K562 (cell line): Measurements from ENCODE around the gene C16orf74.

Source experiments
- SMC3 ChIP-seq: conservative IDR thresholded peaks from 2 replicates; pipeline ENCODE4 v1.6.1; 2011; ENCODE audit warnings: low read depth, low read length, improper control_type of control experiment; ENCODE audit not compliant: insufficient read depth
- ZFP30 ChIP-seq: fragments of 250-450 bp; sonication (Bioruptor Pico); IDR thresholded peaks from 2 replicates; pipeline ENCODE4 v1.8.0; 2022; ENCODE audit warnings: moderate library complexity, mild to moderate bottlenecking, inconsistent platforms, borderline replicate concordance
- ZNF583 ChIP-seq: fragments of 250-450 bp; sonication (Bioruptor Pico); IDR thresholded peaks from 2 replicates; pipeline ENCODE4 v1.4.0; 2020
- TF ChIP-seq, protein P1 (sequence below): conservative IDR thresholded peaks from 2 replicates; pipeline ENCODE4 v1.6.1; 2011; ENCODE audit warnings: low read depth, mild to moderate bottlenecking, low read length; ENCODE audit not compliant: control insufficient read depth
- TF ChIP-seq, protein P2 (sequence below), 3 experiments: IDR thresholded peaks in 2 of 3; conservative IDR thresholded peaks in 1 of 3; 2 replicates each; pipeline ENCODE4 v1.5.1; 2011 to 2012; ENCODE audit warnings: low read length in 3 of 3, mild to moderate bottlenecking in 3 of 3, control low read depth in 2 of 3, improper control_type of control experiment in 1 of 3, inconsistent platforms in 1 of 3, low read depth in 1 of 3, mixed read lengths in 1 of 3, moderate library complexity in 1 of 3; ENCODE audit not compliant: insufficient read depth in 2 of 3
- TF ChIP-seq, protein P3 (sequence below): fragments of 250-450 bp; sonication (Bioruptor Pico); IDR thresholded peaks from 2 replicates; pipeline ENCODE4 v1.5.0; 2021

DNA sequence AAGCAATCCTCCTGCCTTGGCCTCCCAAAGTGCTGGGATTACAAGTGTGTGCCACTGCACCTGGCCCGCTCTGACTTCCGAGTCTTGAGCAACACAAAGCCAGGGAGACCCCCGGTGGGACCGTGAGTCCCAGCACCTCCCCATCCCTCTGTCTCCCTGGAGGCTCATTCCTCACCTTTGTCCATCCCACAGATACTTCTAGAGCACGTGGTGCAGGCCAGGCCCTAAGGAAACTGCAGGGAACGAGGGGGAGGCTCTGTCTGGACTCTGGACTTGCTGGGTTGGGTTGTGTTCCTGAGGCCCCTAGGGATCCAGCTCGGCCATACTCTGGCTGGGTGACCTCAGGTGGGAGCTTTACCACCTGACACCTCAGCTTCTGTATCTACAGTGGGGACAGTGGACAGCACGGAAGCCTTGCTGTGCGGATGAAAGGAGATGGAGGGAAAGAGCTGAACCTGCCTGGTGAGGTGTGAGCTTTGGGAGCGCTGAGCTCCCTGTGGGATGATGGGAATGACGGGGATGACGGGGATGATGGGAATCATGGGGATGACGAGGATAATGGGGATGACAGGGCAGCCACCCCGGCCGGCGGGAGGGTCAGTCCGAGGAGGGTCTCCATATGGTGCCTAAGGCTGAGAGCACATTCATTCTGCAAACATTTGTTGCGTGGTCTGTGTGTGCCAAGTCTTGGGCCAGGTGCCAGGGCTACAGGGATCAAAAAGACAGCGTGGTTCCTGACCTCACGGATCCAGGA lies 26.6 kb downstream of the C16orf74 start:
- TF ChIP-seq ZFP30 (CRISPR knock-in tag) (no peak), SMC3 (no peak), ZNF583 (CRISPR knock-in tag) (no peak)
- TF ChIP-seq, protein P1, sequence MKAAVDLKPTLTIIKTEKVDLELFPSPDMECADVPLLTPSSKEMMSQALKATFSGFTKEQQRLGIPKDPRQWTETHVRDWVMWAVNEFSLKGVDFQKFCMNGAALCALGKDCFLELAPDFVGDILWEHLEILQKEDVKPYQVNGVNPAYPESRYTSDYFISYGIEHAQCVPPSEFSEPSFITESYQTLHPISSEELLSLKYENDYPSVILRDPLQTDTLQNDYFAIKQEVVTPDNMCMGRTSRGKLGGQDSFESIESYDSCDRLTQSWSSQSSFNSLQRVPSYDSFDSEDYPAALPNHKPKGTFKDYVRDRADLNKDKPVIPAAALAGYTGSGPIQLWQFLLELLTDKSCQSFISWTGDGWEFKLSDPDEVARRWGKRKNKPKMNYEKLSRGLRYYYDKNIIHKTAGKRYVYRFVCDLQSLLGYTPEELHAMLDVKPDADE: no peak
- TF ChIP-seq, protein P2, sequence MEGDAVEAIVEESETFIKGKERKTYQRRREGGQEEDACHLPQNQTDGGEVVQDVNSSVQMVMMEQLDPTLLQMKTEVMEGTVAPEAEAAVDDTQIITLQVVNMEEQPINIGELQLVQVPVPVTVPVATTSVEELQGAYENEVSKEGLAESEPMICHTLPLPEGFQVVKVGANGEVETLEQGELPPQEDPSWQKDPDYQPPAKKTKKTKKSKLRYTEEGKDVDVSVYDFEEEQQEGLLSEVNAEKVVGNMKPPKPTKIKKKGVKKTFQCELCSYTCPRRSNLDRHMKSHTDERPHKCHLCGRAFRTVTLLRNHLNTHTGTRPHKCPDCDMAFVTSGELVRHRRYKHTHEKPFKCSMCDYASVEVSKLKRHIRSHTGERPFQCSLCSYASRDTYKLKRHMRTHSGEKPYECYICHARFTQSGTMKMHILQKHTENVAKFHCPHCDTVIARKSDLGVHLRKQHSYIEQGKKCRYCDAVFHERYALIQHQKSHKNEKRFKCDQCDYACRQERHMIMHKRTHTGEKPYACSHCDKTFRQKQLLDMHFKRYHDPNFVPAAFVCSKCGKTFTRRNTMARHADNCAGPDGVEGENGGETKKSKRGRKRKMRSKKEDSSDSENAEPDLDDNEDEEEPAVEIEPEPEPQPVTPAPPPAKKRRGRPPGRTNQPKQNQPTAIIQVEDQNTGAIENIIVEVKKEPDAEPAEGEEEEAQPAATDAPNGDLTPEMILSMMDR (IDR thresholded peaks at IDR 0.05 in 2 of 3, conservative IDR thresholded peaks at IDR 0.05 in 1 of 3; ENCODE audit: insufficient read depth in 2 of 3, low read depth in 1 of 3, low read length in 3 of 3): no peak
- TF ChIP-seq, protein P3, sequence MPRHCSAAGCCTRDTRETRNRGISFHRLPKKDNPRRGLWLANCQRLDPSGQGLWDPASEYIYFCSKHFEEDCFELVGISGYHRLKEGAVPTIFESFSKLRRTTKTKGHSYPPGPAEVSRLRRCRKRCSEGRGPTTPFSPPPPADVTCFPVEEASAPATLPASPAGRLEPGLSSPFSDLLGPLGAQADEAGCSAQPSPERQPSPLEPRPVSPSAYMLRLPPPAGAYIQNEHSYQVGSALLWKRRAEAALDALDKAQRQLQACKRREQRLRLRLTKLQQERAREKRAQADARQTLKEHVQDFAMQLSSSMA (CRISPR knock-in tag): no peak
